ENCODE measurements around the gene AMIGO3. TPM values are rescaled to one million over a fixed set of nuclear protein-coding genes. Genes with fewer than 3 reads are reported as not detected.

The AMIGO3 gene
- polyA plus RNA-seq, 1 of the 3 experiments (the other 2 are of a cell fraction) = 1.1 TPM

DNA sequence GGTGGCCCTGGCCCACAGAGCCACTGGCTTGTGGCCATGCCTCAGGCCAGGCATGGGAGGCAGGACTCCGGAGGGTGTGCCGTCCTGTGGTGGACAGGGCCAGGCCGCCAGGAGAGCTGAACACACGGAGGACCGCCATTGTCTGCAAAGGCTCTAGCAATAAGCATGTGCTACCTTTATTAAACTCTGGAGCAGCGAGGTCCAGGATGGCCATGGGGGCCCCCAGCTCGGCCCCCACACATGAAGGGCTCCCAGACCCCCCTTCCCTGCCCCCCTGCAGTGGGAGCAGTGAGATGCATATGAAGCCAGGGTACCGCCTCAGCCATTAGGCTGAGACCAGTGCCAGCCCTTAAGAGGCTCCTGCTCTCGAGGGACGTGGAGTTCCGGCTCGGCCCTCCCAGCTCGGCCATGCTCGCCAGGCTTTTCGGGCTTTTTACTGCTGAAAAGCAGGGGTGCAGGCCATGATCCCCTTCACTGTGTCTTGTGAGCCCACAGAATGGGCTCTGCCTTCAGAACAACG, 2.7 kb downstream of the AMIGO3 start:
- peak; percentile 12 for DNase-seq

DNA sequence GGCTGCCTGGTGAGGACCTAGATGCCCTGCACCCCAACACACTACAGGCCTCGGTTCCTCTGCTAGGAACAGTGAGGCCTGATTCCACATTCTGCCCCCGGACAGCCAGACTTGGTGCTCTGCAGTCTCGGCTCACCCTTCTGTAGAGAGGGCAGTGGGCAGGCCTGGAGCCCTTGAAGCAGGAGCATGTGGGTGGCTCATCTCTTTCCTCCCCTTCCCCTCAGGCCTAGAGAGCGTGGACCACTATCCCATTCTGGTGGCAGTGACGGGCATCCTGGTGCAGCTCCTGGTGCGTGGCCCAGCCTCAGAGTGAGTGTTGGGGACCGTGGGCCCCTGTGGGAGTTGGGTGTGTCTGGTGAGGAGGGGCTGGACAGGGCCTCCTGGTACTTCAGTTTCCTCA, 3.3 kb downstream of the AMIGO3 start:
- CTCF ChIA-PET = interaction anchor here (7.9 kb wide), 1 partner anchor 14 kb away, joined by 76 read pairs; no protein-coding TSS in a partner anchor
- no CpG with 5 or more reads among the region's 7 CpGs for WGBS (ENCODE audit: low lambda C conversion rate)

More for the DNA sequence above, 2.7 kb downstream of the AMIGO3 start:
- H3K9me2 ChIP-seq = no peaks in the 10 kb centered on the region
- WGBS (ENCODE audit: low lambda C conversion rate) = 100% methylated on average over 8 of the region's 16 CpGs
- ChIA-PET POLR2A (no interaction called here), CTCF (interaction anchor here (1.1 to 7.9 kb wide), 2 partner anchors 14 to 123 kb away, joined by 4 to 76 read pairs; no protein-coding TSS in a partner anchor)
- TF ChIP-seq RAD21 (IDR thresholded peaks at IDR 0.05; ENCODE audit: low read length) (no peak), FOXJ3 (CRISPR knock-in tag; IDR thresholded peaks at IDR 0.05) (no peak), RXRA (IDR thresholded peaks at IDR 0.05; ENCODE audit: borderline replicate concordance, low read depth) (no peak), EZH2phosphoT487 (IDR thresholded peaks at IDR 0.05; ENCODE audit: borderline replicate concordance, low read depth) (no peak), SMC3 (IDR thresholded peaks at IDR 0.05; ENCODE audit: low read depth, low read length) (no peak), YY1 (IDR thresholded peaks at IDR 0.05; ENCODE audit: low read depth) (no peak), TAF1 (IDR thresholded peaks at IDR 0.05; ENCODE audit: borderline replicate concordance, low read depth, low read length) (no peak), TCF12 (IDR thresholded peaks at IDR 0.05) (no peak), GABPA (IDR thresholded peaks at IDR 0.05; ENCODE audit: low read depth) (no peak)
- TF ChIP-seq, protein P1, sequence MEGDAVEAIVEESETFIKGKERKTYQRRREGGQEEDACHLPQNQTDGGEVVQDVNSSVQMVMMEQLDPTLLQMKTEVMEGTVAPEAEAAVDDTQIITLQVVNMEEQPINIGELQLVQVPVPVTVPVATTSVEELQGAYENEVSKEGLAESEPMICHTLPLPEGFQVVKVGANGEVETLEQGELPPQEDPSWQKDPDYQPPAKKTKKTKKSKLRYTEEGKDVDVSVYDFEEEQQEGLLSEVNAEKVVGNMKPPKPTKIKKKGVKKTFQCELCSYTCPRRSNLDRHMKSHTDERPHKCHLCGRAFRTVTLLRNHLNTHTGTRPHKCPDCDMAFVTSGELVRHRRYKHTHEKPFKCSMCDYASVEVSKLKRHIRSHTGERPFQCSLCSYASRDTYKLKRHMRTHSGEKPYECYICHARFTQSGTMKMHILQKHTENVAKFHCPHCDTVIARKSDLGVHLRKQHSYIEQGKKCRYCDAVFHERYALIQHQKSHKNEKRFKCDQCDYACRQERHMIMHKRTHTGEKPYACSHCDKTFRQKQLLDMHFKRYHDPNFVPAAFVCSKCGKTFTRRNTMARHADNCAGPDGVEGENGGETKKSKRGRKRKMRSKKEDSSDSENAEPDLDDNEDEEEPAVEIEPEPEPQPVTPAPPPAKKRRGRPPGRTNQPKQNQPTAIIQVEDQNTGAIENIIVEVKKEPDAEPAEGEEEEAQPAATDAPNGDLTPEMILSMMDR (IDR thresholded peaks at IDR 0.05) = no peak
- TF ChIP-seq, protein P2, sequence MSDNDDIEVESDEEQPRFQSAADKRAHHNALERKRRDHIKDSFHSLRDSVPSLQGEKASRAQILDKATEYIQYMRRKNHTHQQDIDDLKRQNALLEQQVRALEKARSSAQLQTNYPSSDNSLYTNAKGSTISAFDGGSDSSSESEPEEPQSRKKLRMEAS (IDR thresholded peaks at IDR 0.05; ENCODE audit: low read depth) = no peak
- no peaks in the 10 kb centered on the region for H3K9me3 ChIP-seq
- peaks cover 0 to 12% of the 10 kb centered on the region in 2 experiments; a peak in 1 of 4 replicates for H3K4me1 ChIP-seq (ENCODE audit: control insufficient read depth in 1 of 2, insufficient read depth in 2 of 2, low read depth in 1 of 2, low read length in 1 of 2)
- H3K79me2 ChIP-seq (ENCODE audit: insufficient read depth) = no peaks in the 10 kb centered on the region
- H4K20me1 ChIP-seq (ENCODE audit: insufficient read depth) = no peaks in the 10 kb centered on the region
- H3K4me2 ChIP-seq = no peak overlapping the region
- no peak overlapping the region for H2AFZ ChIP-seq (ENCODE audit: low read depth)
- no peak overlapping the region for H3K4me3 ChIP-seq (ENCODE audit: low read depth in 2 of 2, low read length in 1 of 2)
- peaks cover 0 to 30% of the 10 kb centered on the region in 2 experiments for H3K36me3 ChIP-seq (replicated peaks in 1 of 2; ENCODE audit: control insufficient read depth in 1 of 2, insufficient read depth in 2 of 2, low read length in 1 of 2)
- no peaks in the 10 kb centered on the region for H3K27me3 ChIP-seq (ENCODE audit: insufficient read depth)
- no peak overlapping the region for H3K27ac ChIP-seq (ENCODE audit: low read depth in 2 of 2, low read length in 1 of 2)
- H3F3A ChIP-seq (replicated peaks; ENCODE audit: insufficient read depth) = peaks cover 6% of the 10 kb centered on the region
- no peak overlapping the region for H3K9ac ChIP-seq

More for the DNA sequence above, 3.3 kb downstream of the AMIGO3 start:
- Histone ChIP-seq H3K4me1 (ENCODE audit: control insufficient read depth in 1 of 2, insufficient read depth in 2 of 2, low read depth in 1 of 2, low read length in 1 of 2) (peaks cover 0 to 12% of the 10 kb centered on the region in 2 experiments; a peak in 1 of 4 replicates), H3K27me3 (ENCODE audit: insufficient read depth) (no peaks in the 10 kb centered on the region), H3K9me2 (no peaks in the 10 kb centered on the region), H3K36me3 (replicated peaks in 1 of 2; ENCODE audit: control insufficient read depth in 1 of 2, insufficient read depth in 2 of 2, low read length in 1 of 2) (peaks cover 2 to 24% of the 10 kb centered on the region in 2 experiments), H3K79me2 (ENCODE audit: insufficient read depth) (no peaks in the 10 kb centered on the region), H2AFZ (ENCODE audit: low read depth) (no peak overlapping the region), H3K9me3 (no peaks in the 10 kb centered on the region), H4K20me1 (ENCODE audit: insufficient read depth) (no peaks in the 10 kb centered on the region), H3K4me3 (ENCODE audit: low read depth in 2 of 2, low read length in 1 of 2) (no peak overlapping the region), H3K27ac (ENCODE audit: low read depth in 2 of 2, low read length in 1 of 2) (no peak overlapping the region), H3F3A (replicated peaks; ENCODE audit: insufficient read depth) (peaks cover 6% of the 10 kb centered on the region), H3K4me2 (no peak overlapping the region), H3K9ac (no peak overlapping the region)
- DNase-seq = peak; percentile 4
- POLR2A ChIA-PET = no interaction called here
- TF ChIP-seq, protein P3, sequence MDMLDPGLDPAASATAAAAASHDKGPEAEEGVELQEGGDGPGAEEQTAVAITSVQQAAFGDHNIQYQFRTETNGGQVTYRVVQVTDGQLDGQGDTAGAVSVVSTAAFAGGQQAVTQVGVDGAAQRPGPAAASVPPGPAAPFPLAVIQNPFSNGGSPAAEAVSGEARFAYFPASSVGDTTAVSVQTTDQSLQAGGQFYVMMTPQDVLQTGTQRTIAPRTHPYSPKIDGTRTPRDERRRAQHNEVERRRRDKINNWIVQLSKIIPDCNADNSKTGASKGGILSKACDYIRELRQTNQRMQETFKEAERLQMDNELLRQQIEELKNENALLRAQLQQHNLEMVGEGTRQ (IDR thresholded peaks at IDR 0.05; ENCODE audit: borderline replicate concordance, low read depth, low read length) = no peak
- TF ChIP-seq RCOR1 (IDR thresholded peaks at IDR 0.05; ENCODE audit: low read length) (no peak), JUND (IDR thresholded peaks at IDR 0.05) (no peak), RXRA (IDR thresholded peaks at IDR 0.05; ENCODE audit: borderline replicate concordance, low read depth) (no peak), NRF1 (IDR thresholded peaks at IDR 0.05; ENCODE audit: low read depth, low read length) (no peak), SIN3A (IDR thresholded peaks at IDR 0.05; ENCODE audit: borderline replicate concordance, low read depth, low read length) (no peak), GATA2 (CRISPR knock-in tag; IDR thresholded peaks at IDR 0.05) (no peak)
- TF ChIP-seq, protein P2 (IDR thresholded peaks at IDR 0.05; ENCODE audit: low read depth) = no peak
- TF ChIP-seq, protein P4, sequence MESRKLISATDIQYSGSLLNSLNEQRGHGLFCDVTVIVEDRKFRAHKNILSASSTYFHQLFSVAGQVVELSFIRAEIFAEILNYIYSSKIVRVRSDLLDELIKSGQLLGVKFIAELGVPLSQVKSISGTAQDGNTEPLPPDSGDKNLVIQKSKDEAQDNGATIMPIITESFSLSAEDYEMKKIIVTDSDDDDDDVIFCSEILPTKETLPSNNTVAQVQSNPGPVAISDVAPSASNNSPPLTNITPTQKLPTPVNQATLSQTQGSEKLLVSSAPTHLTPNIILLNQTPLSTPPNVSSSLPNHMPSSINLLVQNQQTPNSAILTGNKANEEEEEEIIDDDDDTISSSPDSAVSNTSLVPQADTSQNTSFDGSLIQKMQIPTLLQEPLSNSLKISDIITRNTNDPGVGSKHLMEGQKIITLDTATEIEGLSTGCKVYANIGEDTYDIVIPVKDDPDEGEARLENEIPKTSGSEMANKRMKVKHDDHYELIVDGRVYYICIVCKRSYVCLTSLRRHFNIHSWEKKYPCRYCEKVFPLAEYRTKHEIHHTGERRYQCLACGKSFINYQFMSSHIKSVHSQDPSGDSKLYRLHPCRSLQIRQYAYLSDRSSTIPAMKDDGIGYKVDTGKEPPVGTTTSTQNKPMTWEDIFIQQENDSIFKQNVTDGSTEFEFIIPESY (IDR thresholded peaks at IDR 0.05; ENCODE audit: borderline replicate concordance, low read depth) = no peak
